ELF-1 (cell line): Measurements from ENCODE around the gene FGGY.
A peak's percentile ranks its signal among the peaks of the same experiment; 100 is the strongest.
"Not testable (repeated sequence)": the region's sequence is repeated elsewhere in the genome, so short reads cannot be mapped to it uniquely, and the experiment has no call there.

Source experiments
- DNase-seq: peaks from one replicate; pipeline ENCODE4 v3.0.0-alpha.2; 2016; ENCODE audit warnings: low read depth, low spot score

Gene FGGY

DNA sequence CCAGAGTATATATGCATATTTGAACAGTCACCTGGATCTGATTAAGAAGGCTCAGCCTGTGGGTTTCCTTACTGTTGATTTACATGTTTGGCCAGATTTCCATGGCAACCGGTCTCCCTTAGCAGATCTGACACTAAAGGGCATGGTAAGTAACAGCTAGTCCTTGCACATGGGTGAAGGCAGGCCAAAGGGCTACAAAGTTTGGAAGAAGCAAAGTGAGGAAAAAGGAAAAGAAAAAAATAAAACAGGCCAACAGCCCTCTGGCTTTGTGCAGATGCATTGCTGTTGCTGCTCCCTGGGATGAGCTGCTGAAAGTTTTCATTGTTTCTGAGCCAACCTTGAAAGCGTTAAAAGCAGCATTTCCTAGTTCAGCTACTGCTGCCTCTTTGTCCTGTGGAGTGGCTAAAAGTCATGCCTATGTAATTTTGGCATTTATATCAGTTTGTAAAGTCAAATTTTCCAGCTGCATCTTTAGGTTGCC, 341.4 kb downstream of the FGGY start:
- peak; percentile 4 for DNase-seq

DNA sequence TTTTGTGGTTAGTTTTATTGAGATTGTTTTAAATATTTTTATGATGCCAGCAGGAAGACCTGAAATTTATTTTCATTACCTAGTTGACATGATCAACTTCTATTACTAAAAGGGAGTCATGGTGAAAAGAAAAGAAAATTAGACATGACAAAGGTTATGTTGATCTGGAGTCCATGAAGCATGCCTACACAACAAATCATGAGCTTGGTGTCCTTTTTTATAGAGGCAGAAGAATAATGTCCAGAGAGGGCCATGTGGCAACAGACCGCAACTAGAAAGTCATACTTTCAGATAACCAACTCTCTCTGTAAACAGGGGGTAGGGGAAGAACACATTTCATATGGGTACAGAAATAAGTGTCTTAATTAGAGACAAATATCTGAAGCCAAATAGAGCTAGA, 342.4 kb downstream of the FGGY start:
- DNase-seq: no peak

DNA sequence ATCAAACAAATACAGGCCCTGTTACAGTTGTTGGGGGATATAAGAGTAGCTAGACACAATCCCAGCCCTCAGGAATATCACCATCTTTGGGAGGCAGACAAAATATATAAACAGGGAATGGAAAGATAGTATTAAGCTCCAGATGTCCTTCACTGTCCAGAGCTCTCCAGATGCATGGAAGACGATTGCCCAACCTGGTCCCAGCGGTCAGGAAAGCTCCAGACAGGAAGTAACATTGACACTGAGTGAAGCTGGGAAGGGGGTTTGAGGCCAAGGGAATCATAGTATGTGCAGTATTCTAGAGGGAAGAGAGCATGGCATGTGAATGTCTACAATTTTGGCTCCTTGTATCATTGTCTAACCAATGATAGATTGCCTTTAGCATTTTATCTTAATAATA, 344.0 kb downstream of the FGGY start:
- DNase-seq: no peak

DNA sequence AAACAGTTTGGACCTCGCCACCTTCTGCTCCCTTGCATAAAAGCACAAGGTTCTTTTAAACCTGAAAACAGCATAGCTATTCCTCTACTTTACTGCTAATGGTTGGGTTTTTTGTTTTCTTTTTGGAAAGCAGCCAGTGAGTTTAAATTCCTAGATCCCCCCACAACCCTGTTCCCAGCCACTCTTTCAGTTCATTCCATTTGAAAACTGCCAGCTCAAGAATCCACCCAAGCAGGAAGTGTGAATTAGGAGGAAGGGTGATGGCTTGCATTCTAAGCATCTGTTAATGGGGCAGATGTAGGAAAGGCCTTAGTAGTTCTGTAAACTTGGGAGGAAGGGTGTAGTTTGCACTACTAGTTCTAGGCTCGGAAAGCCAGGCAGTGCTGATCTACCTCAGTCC, 344.9 kb downstream of the FGGY start:
- no peak for DNase-seq

DNA sequence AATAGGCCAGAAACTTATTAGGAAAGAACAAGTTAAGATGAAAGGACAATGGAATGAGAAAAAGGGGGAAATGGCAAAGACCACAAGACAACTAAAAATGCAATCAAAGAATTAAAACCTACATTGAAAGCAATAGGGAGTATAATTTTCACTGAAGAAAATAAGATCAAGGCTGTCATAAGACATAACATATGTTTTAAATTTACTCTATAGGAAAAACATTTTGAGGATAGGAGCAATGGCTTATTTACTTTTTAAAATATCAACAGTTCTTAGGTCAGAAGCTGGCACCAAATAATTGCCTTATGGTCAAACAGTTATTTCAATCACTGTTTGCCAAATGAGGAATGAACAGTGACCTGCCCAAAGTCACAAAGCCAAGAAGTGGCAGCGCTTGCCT, 346.6 kb downstream of the FGGY start:
- DNase-seq: no peak

DNA sequence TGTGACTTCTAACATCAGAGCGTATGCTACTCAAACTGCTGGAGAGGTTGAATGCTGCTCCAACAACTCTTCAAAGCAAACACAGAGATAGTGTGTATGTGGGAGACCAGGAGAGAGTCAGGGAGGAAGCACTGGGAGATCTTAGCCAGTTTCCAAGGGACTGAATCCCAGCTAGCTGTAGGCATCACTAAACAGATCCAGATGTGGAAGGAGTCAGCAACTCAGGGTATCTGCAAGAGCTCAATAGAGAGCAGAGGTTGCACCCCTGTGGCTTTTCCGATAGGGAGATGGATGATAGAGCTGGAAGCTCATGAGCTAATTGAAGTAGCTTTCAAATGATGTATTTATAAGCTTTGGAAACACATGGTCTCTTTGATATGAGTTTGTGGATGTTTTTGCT, 349.0 kb downstream of the FGGY start:
- no peak for DNase-seq

DNA sequence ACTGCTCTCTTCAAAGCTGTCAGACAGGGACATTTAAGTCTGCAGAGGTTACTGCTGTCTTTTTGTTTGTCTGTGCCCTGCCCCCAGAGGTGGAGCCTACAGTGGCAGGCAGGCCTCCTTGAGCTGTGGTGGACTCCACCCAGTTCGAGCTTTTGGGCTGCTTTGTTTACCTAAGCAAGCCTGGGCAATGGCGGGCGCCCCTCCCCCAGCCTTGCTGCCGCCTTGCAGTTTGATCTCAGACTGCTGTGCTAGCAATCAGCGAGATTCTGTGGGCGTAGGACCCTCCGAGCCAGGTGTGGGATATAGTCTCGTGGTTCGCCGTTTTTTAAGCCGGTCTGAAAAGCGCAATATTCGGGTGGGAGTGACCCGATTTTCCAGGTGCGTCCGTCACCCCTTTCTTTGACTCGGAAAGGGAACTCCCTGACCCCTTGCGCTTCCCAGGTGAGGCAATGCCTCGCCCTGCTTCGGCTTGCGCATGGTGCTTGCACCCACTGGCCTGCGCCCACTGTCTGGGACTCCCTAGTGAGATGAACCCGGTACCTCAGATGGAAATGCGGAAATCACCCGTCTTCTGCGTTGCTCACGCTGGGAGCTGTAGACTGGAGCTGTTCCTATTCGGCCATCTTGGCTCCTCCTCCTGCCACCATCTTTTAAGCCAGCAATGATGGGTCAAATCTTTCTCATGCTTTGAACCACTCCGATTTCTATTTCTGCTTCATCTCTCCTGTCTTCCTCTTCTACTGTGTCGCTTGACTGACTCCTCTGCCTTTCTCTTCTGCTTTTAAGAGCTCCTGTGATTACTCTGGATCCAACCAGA, 356.5 kb downstream of the FGGY start:
- not testable (repeated sequence) for DNase-seq

DNA sequence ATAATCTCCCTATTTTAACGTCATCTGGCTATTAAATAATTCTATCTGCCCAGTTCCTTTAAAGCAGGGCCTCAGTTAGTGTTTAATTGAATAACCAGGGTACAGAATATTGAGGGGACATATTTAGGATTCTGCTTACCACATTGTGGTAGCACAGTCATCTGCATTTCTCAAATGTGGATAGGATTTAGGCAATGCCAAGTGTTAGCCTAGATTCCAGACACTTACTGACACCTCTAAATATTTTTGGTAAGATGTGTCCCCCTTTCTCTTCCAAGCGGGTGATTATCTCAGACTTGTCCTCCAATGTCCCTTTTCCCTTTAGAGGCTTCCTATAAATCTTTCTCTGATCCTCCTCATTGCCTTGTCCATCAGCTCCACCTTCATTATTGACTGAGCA, 357.1 kb downstream of the FGGY start:
- no peak for DNase-seq

DNA sequence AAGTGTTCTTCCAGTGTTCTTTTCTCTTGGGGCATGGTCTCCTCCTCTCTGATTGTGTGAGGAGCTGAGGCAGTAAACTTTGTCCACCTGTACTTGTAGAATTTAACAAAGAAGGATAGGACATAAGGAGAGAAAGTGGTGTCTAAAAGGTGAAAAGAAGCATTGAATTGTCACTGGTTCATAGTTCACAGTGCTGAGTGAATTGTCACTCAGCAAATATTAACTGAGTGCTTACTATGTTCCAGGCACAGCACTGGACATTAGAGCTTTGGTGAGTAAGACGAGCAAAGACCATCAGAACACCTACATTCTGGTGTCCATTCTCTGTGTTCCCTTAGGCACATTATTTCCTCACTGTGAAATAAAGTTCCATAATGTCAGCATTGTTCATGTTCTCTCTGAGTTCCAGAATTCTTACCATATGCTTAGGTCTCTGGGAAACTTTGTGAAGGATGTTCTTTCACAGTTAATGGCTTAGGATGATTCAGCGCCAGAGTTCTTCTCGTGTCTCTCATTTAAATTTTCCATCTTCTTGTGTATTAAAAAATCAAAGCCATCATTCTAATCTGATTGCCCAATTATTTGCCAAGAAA, 361.1 kb downstream of the FGGY start:
- DNase-seq: no peak

DNA sequence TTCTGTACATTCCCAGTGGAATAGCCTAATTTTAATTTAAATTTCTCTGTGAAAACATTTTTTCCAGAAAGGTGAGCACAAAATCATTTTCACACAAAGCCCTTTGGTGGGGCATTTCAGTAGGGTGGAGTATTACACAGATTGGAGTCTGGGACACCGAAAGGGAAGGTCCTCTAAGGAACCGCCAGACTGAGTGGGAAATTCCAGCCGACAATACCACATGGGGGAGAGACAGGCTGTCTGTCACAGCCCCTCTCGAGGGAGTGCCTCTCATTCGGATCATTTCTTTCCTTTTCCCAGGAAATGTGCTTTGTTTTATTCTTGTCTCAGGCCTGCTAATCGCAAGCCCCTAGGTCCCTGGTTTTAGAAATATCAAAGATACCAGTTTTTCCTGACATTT, 367.3 kb downstream of the FGGY start:
- no peak for DNase-seq

DNA sequence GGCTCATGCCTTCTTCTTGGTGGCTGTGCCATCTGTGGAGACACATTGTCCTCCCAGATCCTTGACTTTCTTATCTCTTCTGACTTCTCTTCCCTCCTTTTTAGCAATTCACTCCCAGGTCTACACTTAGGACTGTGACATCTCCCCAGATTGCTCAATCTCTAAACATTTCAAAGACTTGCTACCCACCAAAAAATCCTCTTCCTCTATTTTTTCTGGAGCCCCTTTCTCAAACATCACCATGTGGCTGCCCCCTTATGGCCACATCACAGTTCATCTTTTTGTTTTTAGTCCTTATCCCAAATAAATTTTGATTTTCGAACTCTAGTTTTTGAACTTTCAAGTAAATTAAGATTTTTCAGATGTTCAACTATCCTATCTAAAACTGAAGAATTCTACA, 369.2 kb downstream of the FGGY start:
- no peak for DNase-seq

DNA sequence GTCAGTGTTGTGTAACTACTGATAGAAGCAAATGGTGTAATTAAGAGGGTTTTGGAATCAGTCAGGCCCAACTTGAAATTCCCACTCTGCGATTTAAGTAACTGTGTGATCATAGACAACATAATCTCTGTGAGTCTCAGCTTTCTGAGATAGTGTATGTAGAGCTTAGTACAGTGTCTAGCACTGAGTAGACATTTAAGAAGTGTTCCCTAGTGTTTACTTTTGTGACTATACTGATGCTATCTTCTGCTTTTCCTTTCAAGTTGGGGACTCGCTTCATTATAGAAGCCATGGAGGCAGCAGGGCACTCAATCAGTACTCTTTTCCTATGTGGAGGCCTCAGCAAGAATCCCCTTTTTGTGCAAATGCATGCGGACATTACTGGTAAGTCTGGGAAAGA, 370.1 kb downstream of the FGGY start:
- no peak for DNase-seq

DNA sequence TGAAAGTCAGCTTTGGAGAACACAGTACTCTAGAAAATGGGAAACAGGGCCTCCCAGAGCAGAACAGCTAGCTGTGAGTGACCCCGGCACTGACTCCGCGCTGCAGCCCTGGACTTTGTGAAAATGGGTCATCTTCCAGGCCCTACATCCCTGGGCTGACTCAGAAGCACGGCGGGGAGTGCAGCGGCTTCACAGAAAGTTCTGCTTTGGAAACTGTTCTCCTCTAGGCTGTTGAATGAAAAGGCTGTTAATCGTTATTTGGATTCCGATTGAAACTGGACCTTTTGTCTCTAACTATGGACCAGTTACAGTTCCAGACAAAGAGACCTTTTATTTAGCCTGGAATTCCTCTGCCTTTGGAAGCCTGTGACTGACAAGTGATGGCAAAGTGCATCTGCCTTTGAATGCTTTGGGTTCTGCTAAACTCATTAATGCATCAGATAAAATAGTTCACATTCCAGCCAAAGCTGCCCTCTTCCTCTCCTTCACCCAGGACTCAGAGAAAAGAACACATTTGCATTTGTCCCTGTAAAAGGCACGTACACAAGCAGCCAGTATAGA, 372.9 kb downstream of the FGGY start:
- DNase-seq: peak; percentile 94

DNA sequence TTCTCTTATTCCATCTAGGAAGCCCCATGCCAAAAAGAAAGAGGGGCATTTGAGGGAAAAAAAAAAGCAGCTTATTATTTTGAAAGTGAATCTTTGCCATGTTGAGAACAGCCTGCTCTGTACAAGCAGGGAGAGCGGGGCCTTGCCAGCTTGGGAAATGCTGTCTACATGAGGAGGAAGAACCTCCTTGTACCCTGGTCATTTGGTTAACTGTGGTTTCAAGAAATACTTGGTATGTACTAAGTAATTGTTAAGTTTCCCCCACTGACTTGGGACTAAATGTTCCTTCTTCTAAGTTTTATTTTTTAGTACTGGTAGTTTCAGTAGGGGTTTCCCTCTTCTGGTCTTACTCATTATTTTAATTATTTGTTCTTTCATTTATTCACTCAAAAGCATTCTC, 373.8 kb downstream of the FGGY start:
- no peak for DNase-seq

DNA sequence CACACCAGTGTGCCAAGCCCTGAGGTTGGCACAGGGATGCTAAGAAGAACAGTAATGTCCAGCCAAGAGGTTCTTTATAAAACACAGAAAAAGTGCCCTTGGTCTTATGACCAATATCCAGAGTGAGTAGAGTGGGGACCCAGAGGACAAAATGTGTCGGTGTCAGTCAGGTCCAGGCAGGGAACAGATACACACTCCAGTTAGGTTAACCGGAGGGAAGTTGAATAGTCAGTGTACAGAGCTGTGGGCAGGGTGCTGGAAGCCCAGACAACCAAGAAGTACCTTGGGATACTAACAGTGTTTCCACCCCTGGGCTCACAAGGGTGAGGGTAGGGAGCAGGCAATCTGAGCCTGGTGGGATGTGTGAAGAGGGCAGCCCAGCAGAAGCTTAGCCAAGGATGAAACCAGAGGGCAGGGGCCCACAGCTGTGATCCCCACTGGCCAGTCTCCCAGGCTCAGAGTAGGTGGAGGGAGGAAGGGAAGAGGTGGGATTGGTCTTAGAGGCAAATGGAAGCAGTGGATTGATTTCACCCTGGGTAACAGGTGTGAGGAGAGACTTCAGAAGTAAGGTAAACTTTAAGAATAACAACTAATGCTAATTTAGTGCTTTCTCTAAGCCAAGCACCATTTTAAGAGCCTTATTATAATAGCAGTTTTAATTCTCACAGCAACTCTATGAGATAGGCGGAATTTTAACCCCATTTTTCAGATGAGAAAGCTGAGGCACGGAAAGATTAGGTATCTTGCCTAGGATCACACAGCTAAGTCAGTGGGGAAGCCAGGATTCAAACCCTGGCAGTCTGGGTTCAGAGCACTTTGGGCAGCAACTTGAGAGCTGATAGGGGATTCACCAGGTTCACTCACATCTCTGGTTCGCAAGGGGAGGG, 374.4 kb downstream of the FGGY start:
- DNase-seq: no peak

DNA sequence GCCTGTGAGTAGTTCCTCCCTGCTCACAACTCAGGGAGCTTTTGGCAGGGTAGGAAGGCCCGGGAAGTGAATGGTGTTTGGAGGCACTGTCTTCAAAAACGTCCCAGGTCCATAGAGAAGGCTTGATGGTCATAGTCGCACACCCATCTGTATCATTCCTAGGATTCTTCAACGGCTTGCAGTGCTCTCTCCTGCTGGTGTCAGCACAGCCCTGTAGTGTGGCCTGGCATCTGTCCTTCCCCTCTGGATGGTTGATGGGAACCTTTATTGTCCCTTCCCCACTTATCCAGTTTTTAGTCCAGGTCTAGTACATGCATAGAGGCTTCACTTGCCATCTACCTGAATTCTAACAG, 375.0 kb downstream of the FGGY start:
- no peak for DNase-seq

DNA sequence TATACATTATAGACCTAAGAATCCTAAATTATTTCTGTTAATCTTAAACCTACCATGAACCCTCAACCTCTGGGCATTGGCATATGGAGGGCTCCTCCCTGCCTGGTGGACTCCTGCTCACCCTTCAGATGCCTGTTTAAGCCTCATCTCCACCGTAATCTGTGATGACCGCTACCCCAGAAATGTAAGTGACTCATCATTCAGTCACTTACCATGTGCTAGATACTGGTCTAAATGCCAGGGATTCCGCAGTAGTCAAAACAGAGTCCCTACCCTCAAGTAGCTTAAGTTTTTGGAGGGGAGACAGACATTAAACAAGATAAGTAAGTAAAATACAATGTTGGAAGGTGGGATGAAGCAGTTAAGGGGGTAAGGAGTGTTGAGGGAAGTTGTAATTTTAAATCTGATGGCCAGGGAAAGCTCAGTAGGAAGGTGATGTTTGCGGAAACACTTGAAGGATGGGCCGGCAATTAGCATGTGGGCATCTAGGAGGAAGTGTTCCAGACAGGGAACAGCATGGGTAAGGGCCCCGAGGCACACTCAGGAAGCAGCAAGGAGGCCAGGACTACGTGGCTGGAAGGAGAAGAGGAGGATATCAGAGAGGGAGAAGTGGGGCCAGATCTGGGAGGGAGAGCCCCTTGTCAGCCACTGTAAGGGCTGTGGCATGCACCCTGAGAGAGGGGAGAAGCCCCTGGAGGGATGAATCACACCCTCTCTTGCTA, 376.1 kb downstream of the FGGY start:
- peak; percentile 66 for DNase-seq

DNA sequence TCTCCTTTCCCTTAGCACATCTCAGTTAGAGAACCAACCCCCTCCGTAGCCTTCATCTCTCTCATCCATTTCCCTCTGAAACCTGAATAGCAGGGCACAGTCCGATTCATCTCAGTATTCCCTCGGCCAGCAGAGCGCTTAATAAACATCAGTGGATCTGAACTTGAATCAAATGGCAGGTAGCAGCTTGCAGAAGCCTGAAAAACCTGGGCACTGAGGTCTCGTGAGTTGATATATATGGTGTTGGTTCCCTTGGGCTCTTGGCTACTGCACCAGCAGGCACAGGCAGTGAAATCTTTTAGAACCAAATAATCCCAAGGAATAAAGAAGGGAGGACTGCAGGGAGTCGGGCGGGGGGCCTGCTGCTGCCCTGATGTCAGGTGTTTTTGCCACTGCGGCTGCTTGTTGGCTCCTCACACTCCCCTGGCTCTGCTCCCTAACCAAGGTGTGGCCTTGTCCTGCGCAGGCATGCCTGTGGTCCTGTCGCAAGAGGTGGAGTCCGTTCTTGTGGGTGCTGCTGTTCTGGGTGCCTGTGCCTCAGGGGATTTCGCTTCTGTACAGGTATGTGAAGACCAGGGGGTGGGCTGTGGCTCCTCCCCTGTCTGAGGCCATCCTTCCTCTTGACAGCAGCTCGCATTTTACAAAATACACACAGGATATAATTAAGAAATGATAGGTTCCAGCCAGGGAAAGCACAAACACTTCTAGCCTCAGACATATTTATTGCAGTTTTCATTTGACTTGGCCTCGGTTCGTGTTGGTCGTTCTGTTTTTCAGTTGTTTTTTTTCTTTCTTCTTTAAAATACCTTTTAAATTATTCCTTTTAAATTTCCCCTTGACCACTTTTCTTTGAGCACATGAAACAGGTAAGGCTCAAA, 376.9 kb downstream of the FGGY start:
- peak; percentile 37 for DNase-seq

DNA sequence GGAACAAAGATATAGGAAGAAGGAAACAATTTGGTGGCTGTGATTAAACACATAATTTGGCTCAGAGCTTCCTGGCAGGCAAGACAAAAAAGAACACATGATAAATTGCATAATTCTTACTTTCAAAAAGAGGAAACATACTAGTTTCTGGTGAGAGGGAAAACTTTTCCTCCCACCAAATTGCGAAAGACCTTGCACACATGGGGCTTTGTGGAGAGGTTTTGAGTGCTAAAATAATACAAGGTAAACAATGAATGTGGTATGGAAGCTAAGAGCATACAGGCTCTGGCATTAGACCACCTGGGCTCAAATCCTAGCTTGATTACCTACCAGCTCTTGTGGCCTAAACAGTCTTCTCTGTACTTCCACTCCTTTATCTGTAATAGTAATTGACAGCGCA, 377.7 kb downstream of the FGGY start:
- no peak for DNase-seq

DNA sequence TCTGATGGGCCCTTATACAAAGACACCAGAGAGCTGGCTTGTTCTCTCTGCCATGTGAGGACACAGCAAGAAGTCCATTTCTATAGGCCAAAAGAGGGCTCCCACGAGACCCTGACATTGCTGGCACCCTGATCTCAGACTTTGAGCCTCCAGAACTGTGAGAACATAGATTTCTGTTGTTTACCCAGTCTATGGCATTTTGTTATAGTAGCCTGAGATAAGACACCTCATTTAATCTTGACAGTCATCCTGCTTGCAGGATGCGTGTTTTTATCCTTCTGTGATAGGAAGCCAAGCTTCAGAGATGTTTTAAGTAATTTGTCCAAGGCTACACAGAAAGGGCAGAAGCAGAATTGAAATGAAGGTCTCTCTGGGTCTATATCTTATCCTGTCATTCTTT, 379.0 kb downstream of the FGGY start:
- no peak for DNase-seq

DNA sequence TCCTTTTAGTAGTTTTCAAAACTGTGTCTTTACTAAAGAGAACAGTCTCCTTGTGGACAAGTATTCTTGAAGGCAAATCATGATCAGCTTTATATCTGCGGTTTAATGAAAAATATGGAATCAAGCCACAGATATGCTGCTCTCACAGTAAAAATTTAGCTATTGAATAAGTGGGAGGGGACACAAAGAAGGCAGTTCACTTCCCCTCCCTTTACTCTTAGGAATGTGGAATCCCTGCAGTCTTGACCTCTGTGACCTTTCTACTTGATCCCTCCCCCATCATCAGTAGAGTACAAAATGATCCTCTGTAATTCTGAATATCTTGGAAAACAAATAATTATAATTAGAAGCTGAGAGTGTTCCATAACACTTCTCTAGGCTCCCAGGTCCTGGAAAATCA, 381.1 kb downstream of the FGGY start:
- no peak for DNase-seq
